ENCODE measurements around the gene PHF21A.

PHF21A gene

DNA sequence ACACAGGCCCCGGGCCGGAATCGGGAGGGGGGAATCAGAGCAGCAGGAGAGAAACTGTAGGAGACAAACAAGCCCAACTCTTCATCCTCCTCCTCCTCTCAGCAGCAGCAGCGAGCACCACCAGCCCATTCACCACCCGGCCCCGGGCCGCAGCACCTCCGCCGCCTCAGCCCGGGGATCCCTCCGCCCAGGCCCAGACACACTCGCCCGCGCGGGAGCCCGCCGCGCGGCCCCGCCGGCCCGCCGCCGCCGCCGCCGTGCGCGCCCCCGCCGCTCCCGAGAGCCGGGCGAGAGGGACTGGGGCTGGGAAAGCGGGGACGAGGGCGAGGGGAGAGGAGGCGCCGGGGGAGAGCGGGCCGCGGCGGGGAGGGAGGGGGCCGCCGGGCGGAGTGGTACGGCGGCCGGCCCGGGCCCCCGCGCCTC is at the start of gene PHF21A:
Gene PHF21A, minus strand, starts transcription at position 154 of the 423 bp plus-strand sequence. CDS start 37,235 bp downstream, outside the sequence.
- ATAC-seq (ENCODE audit: low read depth) = peak; percentile 59

DNA sequence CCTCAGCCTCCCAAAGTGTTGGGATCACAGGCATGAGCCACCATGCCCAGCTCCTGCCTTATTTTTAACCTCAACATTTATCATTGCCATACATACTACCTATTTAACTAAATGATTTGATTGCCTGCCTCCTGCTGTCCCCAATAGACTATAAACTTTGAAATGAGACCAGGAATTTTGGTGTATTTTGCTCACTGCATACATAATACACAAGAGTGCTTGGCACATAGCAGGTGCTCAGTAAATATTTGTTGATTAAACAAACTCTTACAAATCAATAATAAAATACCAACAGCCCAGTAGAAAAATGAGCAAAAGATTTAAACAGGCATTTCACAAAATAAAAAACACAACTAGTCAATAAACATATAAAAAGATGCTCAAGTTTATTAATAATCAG is 49.5 kb upstream of the PHF21A start:
- ATAC-seq (ENCODE audit: low read depth) = no peak
- H3K9me3 ChIP-seq (ENCODE audit: severe bottlenecking) = no peaks in the 10 kb centered on the region
- H3K36me3 ChIP-seq (ENCODE audit: low read depth) = no peaks in the 10 kb centered on the region
- H3K4me3 ChIP-seq (ENCODE audit: severe bottlenecking) = no peak overlapping the region
- TF ChIP-seq, protein P1, sequence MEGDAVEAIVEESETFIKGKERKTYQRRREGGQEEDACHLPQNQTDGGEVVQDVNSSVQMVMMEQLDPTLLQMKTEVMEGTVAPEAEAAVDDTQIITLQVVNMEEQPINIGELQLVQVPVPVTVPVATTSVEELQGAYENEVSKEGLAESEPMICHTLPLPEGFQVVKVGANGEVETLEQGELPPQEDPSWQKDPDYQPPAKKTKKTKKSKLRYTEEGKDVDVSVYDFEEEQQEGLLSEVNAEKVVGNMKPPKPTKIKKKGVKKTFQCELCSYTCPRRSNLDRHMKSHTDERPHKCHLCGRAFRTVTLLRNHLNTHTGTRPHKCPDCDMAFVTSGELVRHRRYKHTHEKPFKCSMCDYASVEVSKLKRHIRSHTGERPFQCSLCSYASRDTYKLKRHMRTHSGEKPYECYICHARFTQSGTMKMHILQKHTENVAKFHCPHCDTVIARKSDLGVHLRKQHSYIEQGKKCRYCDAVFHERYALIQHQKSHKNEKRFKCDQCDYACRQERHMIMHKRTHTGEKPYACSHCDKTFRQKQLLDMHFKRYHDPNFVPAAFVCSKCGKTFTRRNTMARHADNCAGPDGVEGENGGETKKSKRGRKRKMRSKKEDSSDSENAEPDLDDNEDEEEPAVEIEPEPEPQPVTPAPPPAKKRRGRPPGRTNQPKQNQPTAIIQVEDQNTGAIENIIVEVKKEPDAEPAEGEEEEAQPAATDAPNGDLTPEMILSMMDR (IDR thresholded peaks at IDR 0.05; ENCODE audit: poor library complexity, severe bottlenecking) = no peak
- H3K4me1 ChIP-seq (ENCODE audit: insufficient read depth, poor library complexity, severe bottlenecking) = no peaks in the 10 kb centered on the region
- H3K27me3 ChIP-seq (ENCODE audit: insufficient read depth, poor library complexity, severe bottlenecking) = no peaks in the 10 kb centered on the region
- DNase-seq (ENCODE audit: low spot score) = no peak
- no peak overlapping the region for H3K27ac ChIP-seq (ENCODE audit: poor library complexity, severe bottlenecking)

More for the DNA sequence above, at the start of gene PHF21A:
- H3K36me3 ChIP-seq (ENCODE audit: low read depth) = no peaks in the 10 kb centered on the region
- H3K9me3 ChIP-seq (ENCODE audit: severe bottlenecking) = no peaks in the 10 kb centered on the region
- DNase-seq (ENCODE audit: low spot score) = peak; percentile 88
- peak within 1 kb of the TSS; percentile 88 for H3K27ac ChIP-seq (ENCODE audit: poor library complexity, severe bottlenecking)
- H3K4me1 ChIP-seq (ENCODE audit: insufficient read depth, poor library complexity, severe bottlenecking) = peaks cover 10% of the 10 kb centered on the region
- peak within 1 kb of the TSS; percentile 88 for H3K4me3 ChIP-seq (ENCODE audit: severe bottlenecking)
- TF ChIP-seq, protein P1 (IDR thresholded peaks at IDR 0.05; ENCODE audit: poor library complexity, severe bottlenecking) = no peak
- H3K27me3 ChIP-seq (ENCODE audit: insufficient read depth, poor library complexity, severe bottlenecking) = no peaks in the 10 kb centered on the region

DNA sequence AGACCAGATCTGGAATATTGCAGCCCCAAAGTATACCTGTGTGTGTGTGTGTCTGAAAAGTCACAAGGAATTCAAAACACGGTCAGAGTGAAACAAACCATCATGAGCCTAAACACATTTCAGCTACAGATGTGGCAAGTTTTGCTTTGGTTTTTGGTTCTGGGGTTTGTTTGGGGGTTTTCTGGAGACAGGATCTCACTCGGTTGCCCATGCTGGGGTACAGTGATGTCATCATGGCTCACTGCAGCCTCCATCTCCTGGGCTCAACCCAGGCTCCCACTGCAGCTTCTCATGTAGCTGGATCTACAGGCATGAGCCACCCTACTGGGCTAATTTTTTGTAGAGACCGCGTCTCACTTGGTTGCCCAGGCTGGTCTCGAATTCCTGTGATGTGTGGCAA is 41.4 kb upstream of the PHF21A start:
- TF ChIP-seq, protein P1 (IDR thresholded peaks at IDR 0.05; ENCODE audit: poor library complexity, severe bottlenecking) = no peak
- ATAC-seq (ENCODE audit: low read depth) (no peak), DNase-seq (ENCODE audit: low spot score) (no peak)
- no peaks in the 10 kb centered on the region for H3K9me3 ChIP-seq (ENCODE audit: severe bottlenecking)
- H3K36me3 ChIP-seq (ENCODE audit: low read depth) = no peaks in the 10 kb centered on the region
- no peak overlapping the region for H3K27ac ChIP-seq (ENCODE audit: poor library complexity, severe bottlenecking)
- no peaks in the 10 kb centered on the region for H3K27me3 ChIP-seq (ENCODE audit: insufficient read depth, poor library complexity, severe bottlenecking)
- peaks cover 14% of the 10 kb centered on the region for H3K4me1 ChIP-seq (ENCODE audit: insufficient read depth, poor library complexity, severe bottlenecking)
- no peak overlapping the region for H3K4me3 ChIP-seq (ENCODE audit: severe bottlenecking)

- H3K9me3 ChIP-seq (ENCODE audit: severe bottlenecking) = no peaks in the 10 kb centered on the region
- TF ChIP-seq, protein P1 (IDR thresholded peaks at IDR 0.05; ENCODE audit: poor library complexity, severe bottlenecking) = no peak
- ATAC-seq (ENCODE audit: low read depth) = no peak
- H3K4me1 ChIP-seq (ENCODE audit: insufficient read depth, poor library complexity, severe bottlenecking) = peaks cover 14% of the 10 kb centered on the region
- H3K4me3 ChIP-seq (ENCODE audit: severe bottlenecking) = no peak overlapping the region
- no peaks in the 10 kb centered on the region for H3K36me3 ChIP-seq (ENCODE audit: low read depth)
- no peaks in the 10 kb centered on the region for H3K27me3 ChIP-seq (ENCODE audit: insufficient read depth, poor library complexity, severe bottlenecking)
- no peak overlapping the region for H3K27ac ChIP-seq (ENCODE audit: poor library complexity, severe bottlenecking)
- DNase-seq (ENCODE audit: low spot score) = no peak
These were observed 39.9 kb upstream of the PHF21A start for GRCh38 chr11:46161201-46161600.

DNA sequence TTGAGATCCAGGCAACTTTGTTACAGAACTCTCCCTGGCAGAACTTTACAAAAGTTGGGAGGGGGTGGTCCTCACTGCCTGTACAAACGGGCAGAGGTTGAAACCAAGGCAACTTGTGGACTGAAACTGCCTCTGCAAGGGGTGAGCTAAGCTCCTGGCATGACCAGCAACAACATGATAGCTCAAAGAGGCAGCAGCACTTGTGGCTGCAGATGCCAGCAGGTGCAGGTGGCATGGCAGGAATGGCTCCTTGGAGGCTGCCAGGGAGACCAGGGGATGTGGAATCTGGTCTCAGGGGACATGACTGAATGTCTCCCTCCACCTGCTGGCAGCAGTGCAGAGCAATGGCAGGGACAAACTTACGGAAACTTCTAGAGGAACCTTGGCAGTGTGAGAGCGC is 38.8 kb upstream of the PHF21A start:
- ATAC-seq (ENCODE audit: low read depth) (peak; percentile 48), DNase-seq (ENCODE audit: low spot score) (no peak)
- H3K4me3 ChIP-seq (ENCODE audit: severe bottlenecking) = no peak overlapping the region
- H3K4me1 ChIP-seq (ENCODE audit: insufficient read depth, poor library complexity, severe bottlenecking) = peaks cover 14% of the 10 kb centered on the region
- no peaks in the 10 kb centered on the region for H3K9me3 ChIP-seq (ENCODE audit: severe bottlenecking)
- H3K36me3 ChIP-seq (ENCODE audit: low read depth) = no peaks in the 10 kb centered on the region
- H3K27ac ChIP-seq (ENCODE audit: poor library complexity, severe bottlenecking) = peak overlapping the region; percentile 52
- H3K27me3 ChIP-seq (ENCODE audit: insufficient read depth, poor library complexity, severe bottlenecking) = no peaks in the 10 kb centered on the region
- TF ChIP-seq, protein P1 (IDR thresholded peaks at IDR 0.05; ENCODE audit: poor library complexity, severe bottlenecking) = no peak

Measured in RWPE2 (cell line).